GM12878 (cell line): ENCODE data around the gene DPP9. TPM values are rescaled to one million over a fixed set of nuclear protein-coding genes. Genes with fewer than 3 reads are reported as not detected.

Source experiments
- ATF3 ChIP-seq: IDR thresholded peaks from 2 replicates; pipeline ENCODE4 v1.6.1; 2011; ENCODE audit warnings: low read depth, mild to moderate bottlenecking, low read length, moderate library complexity, borderline replicate concordance; ENCODE audit errors: extremely low read depth
- CREB1 ChIP-seq: IDR thresholded peaks from 2 replicates; pipeline ENCODE4 v1.6.1; 2012; ENCODE audit warnings: low read depth, mild to moderate bottlenecking, inconsistent platforms
- FOS ChIP-seq: IDR thresholded peaks from 3 replicates; pipeline ENCODE4 v1.6.1; 2011; ENCODE audit warnings: borderline replicate concordance; ENCODE audit not compliant: insufficient read length; ENCODE audit errors: extremely low read depth
- GABPA ChIP-seq: IDR thresholded peaks from 2 replicates; pipeline ENCODE4 v1.6.1; 2014; ENCODE audit warnings: antibody characterized with exemption, low read depth, mild to moderate bottlenecking, inconsistent platforms
- KAT2A ChIP-seq: conservative IDR thresholded peaks from 2 replicates; pipeline ENCODE4 v1.6.1; 2011; ENCODE audit warnings: low read depth, low read length; ENCODE audit not compliant: control insufficient read depth
- RBBP5 ChIP-seq: fragments of 200-600 bp; sonication (generic); conservative IDR thresholded peaks from 2 replicates; pipeline ENCODE4 v1.6.1; 2016
- RELB ChIP-seq: fragments of 450-650 bp; IDR thresholded peaks from 2 replicates; pipeline ENCODE4 v1.6.1; 2017; ENCODE audit warnings: low read depth, mild to moderate bottlenecking, moderate library complexity
- RUNX3 ChIP-seq: IDR thresholded peaks from 2 replicates; pipeline ENCODE4 v1.6.1; 2012; ENCODE audit warnings: low read length, inconsistent platforms
- SUPT20H ChIP-seq: IDR thresholded peaks from 2 replicates; pipeline ENCODE4 v1.6.1; 2011; ENCODE audit warnings: low read depth, mild to moderate bottlenecking, low read length, moderate library complexity, borderline replicate concordance; ENCODE audit not compliant: control insufficient read depth
- TCF3 ChIP-seq: IDR thresholded peaks from 2 replicates; pipeline ENCODE4 v1.6.1; 2012; ENCODE audit warnings: low read depth, mild to moderate bottlenecking, low read length, borderline replicate concordance; ENCODE audit not compliant: insufficient read depth
- USF1 ChIP-seq: IDR thresholded peaks from 2 replicates; pipeline ENCODE4 v1.6.1; 2011; ENCODE audit warnings: borderline replicate concordance, low read depth, mild to moderate bottlenecking, moderate library complexity, mixed read lengths, low read length; ENCODE audit not compliant: insufficient read depth; ENCODE audit errors: extremely low read length
- ZBED1 ChIP-seq: IDR thresholded peaks from 2 replicates; pipeline ENCODE4 v1.6.1; 2016; ENCODE audit warnings: borderline replicate concordance
- ZNF274 ChIP-seq: IDR thresholded peaks from one replicate; pipeline ENCODE4 v1.8.0; 2011; ENCODE audit not compliant: insufficient read length, insufficient read depth
- ZNF622 ChIP-seq: fragments of 450-650 bp; IDR thresholded peaks from 2 replicates; pipeline ENCODE4 v1.6.1; 2017; ENCODE audit warnings: mild to moderate bottlenecking, inconsistent platforms
- ZNF687 ChIP-seq: fragments of 450-650 bp; IDR thresholded peaks from 2 replicates; pipeline ENCODE4 v1.6.1; 2017; ENCODE audit warnings: mild to moderate bottlenecking, moderate library complexity
- polyA plus RNA-seq, 11 experiments: library from polyadenylated mRNA; depleted of rRNA in 4 of 11; unstranded in 6 of 11; stranded (reverse) in 5 of 11; fragments of >200 nt; fragmentation: Nextera tagmentation in 4 of 11; fragmentation: Illumina TruSeq in 1 of 11; extraction: Ambion mirVana in 4 of 11; extraction: Trizol in 1 of 11; gene quantifications; 1 replicate in 1 of 11; 2 replicates in 10 of 11; pipeline versions ENCODE4 v1.2.1 to v1.2.3, GENCODE V29; 2011 to 2016; ENCODE audit warnings: inconsistent platforms in 2 of 11, missing spikeins in 2 of 11, low read depth in 1 of 11
- total RNA-seq, 4 experiments: library from RNA; depleted of rRNA in 3 of 4; stranded (reverse); fragments of >200 nt in 3 of 4; fragmentation: Illumina TruSeq in 1 of 4; extraction: Trizol in 1 of 4; gene quantifications; 2 replicates each; pipeline versions ENCODE4 v1.2.1 to v1.2.3, GENCODE V29; 2013 to 2021
- TF ChIP-seq, protein P1 (sequence below): fragments of 450-650 bp; IDR thresholded peaks from 2 replicates; pipeline ENCODE4 v1.6.1; 2017; ENCODE audit warnings: mild to moderate bottlenecking, moderate library complexity

Gene DPP9
- total and polyA plus RNA-seq, 10 of the 15 experiments (the other 5 are each of a cell fraction or from before 2014, with no cell fraction given): 0.64 to 58.6 (median 27.6) TPM

DNA sequence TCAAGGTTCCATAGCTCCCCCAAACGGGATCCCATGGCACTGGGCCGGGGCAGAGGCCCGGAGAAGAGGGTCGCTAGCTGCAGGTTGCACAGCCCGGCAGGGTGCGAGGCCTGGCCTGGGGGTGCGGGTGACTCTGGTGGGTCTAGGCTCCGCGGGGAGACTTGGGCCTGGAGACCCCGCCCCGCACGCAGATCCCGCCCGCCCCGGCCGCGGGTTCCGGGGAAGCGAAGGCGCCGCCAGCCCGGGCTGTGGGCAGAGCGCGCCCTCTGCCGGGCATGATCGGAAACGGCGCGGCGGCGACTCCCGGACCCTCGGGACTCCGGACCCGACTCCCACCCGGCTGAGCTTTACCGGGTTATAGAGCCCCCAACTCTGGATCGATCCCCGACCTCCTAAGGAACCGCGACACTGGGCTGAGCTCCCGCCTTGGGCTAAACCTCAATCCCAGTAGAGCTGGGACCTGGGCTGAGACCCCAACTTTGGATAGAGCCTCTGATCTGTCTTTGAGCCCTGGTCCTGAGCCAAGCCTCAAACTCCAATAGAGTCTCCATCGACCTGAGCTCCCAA, 87.4 kb downstream of the DPP9 start (continued):
- TF ChIP-seq ZNF687: no peak
- TF ChIP-seq KAT2A: no peak
- TF ChIP-seq CREB1: no peak
- no peak for TF ChIP-seq FOS
- TF ChIP-seq GABPA: no peak
- TF ChIP-seq RUNX3: no peak
- TF ChIP-seq ZBED1: no peak
- TF ChIP-seq ATF3: no peak
- no peak for TF ChIP-seq USF1
- TF ChIP-seq ZNF622: no peak
- TF ChIP-seq, protein P1, sequence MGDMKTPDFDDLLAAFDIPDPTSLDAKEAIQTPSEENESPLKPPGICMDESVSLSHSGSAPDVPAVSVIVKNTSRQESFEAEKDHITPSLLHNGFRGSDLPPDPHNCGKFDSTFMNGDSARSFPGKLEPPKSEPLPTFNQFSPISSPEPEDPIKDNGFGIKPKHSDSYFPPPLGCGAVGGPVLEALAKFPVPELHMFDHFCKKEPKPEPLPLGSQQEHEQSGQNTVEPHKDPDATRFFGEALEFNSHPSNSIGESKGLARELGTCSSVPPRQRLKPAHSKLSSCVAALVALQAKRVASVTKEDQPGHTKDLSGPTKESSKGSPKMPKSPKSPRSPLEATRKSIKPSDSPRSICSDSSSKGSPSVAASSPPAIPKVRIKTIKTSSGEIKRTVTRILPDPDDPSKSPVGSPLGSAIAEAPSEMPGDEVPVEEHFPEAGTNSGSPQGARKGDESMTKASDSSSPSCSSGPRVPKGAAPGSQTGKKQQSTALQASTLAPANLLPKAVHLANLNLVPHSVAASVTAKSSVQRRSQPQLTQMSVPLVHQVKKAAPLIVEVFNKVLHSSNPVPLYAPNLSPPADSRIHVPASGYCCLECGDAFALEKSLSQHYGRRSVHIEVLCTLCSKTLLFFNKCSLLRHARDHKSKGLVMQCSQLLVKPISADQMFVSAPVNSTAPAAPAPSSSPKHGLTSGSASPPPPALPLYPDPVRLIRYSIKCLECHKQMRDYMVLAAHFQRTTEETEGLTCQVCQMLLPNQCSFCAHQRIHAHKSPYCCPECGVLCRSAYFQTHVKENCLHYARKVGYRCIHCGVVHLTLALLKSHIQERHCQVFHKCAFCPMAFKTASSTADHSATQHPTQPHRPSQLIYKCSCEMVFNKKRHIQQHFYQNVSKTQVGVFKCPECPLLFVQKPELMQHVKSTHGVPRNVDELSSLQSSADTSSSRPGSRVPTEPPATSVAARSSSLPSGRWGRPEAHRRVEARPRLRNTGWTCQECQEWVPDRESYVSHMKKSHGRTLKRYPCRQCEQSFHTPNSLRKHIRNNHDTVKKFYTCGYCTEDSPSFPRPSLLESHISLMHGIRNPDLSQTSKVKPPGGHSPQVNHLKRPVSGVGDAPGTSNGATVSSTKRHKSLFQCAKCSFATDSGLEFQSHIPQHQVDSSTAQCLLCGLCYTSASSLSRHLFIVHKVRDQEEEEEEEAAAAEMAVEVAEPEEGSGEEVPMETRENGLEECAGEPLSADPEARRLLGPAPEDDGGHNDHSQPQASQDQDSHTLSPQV: no peak
- TF ChIP-seq RELB: no peak
- no peak for TF ChIP-seq SUPT20H
- no peak for TF ChIP-seq RBBP5
- no peak for TF ChIP-seq TCF3
- TF ChIP-seq ZNF274: no peak
